H1 (cell line): ENCODE measurements around the gene GSTA3. TPM values are rescaled to one million over a fixed set of nuclear protein-coding genes. Genes with fewer than 3 reads are reported as not detected.
"Not testable (repeated sequence)": the region's sequence is repeated elsewhere in the genome, so short reads cannot be mapped to it uniquely, and the experiment has no call there.

ENCODE experiments used
- CTCF ChIA-PET: fragments of 300-600 bp; sonication (Branson Sonifier 250); formaldehyde crosslinking; loops from one replicate; lab custom pipeline; 2021; ENCODE audit not compliant: partially characterized antibody; lab: Charles Lee
- POLR2A ChIA-PET: fragments of 300-600 bp; sonication (Branson Sonifier 250); formaldehyde crosslinking; loops from one replicate; lab custom pipeline; 2021; ENCODE audit warnings: inconsistent platforms; ENCODE audit not compliant: partially characterized antibody; lab: Charles Lee
- DNase-seq, 2 experiments: peaks; one replicate each; pipeline versions ENCODE4 v3.0.0 to v3.0.0-alpha.2; 2010 to 2022; ENCODE audit warnings: low spot score in 2 of 2, low read depth in 1 of 2, mixed read lengths in 1 of 2
- FAIRE-seq: peaks from 2 replicates; lab custom pipeline; 2011; peaks lifted over from hg19 to GRCh38; lab: Jason Lieb, UNC
- H2AFZ ChIP-seq: 2 replicates; pipeline ENCODE4 v1.8.1; 2012; ENCODE audit warnings: low read length, inconsistent platforms
- H2AK5ac ChIP-seq: 2 replicates; pipeline ENCODE4 v1.6.1; 2013; ENCODE audit warnings: low read depth, low read length
- H2BK120ac ChIP-seq: replicated peaks from 2 replicates; pipeline ENCODE3; 2013; ENCODE audit warnings: low read depth, low read length, inconsistent platforms
- H2BK12ac ChIP-seq: 2 replicates; pipeline ENCODE4 v1.6.1; 2013; ENCODE audit warnings: low read depth, low read length
- H2BK15ac ChIP-seq: 2 replicates; pipeline ENCODE4 v1.6.1; 2013; ENCODE audit warnings: low read length
- H2BK20ac ChIP-seq: 2 replicates; pipeline ENCODE4 v1.6.1; 2013; ENCODE audit warnings: low read length
- H2BK5ac ChIP-seq: 2 replicates; pipeline ENCODE4 v1.6.1; 2013; ENCODE audit warnings: low read depth, low read length
- H3K14ac ChIP-seq: 2 replicates; pipeline ENCODE4 v1.6.1; 2013; ENCODE audit warnings: inconsistent platforms; ENCODE audit not compliant: insufficient read length
- H3K18ac ChIP-seq: 2 replicates; pipeline ENCODE4 v1.6.1; 2013; ENCODE audit warnings: low read length; ENCODE audit errors: extremely low read depth
- H3K23ac ChIP-seq: 2 replicates; pipeline ENCODE4 v1.6.1; 2013; ENCODE audit warnings: inconsistent platforms; ENCODE audit not compliant: insufficient read length
- H3K23me2 ChIP-seq: 2 replicates; pipeline ENCODE4 v1.6.1; 2013; ENCODE audit warnings: low read depth, low read length
- H3K27ac ChIP-seq: 2 replicates; pipeline ENCODE4 v1.6.1; 2011; ENCODE audit warnings: low read depth, low read length, inconsistent platforms
- H3K27me3 ChIP-seq, 4 experiments: replicated peaks in 1 of 4; 1 replicate in 1 of 4; 2 replicates in 3 of 4; pipeline versions ENCODE4 v1.6.1 to v1.8.1; 2011 to 2013; ENCODE audit warnings: low read length in 3 of 4, mild to moderate bottlenecking in 3 of 4, inconsistent platforms in 2 of 4, mixed read lengths in 2 of 4, moderate library complexity in 1 of 4; ENCODE audit not compliant: control insufficient read depth in 3 of 4, insufficient read depth in 3 of 4; ENCODE audit errors: extremely low read depth in 1 of 4
- H3K36me3 ChIP-seq, 4 experiments: 2 replicates each; pipeline versions ENCODE4 v1.6.1 to v1.8.1; 2011 to 2013; ENCODE audit warnings: mild to moderate bottlenecking in 4 of 4, low read length in 3 of 4, moderate library complexity in 2 of 4, control low read depth in 1 of 4, inconsistent platforms in 1 of 4; ENCODE audit not compliant: insufficient read depth in 4 of 4, control insufficient read depth in 2 of 4
- H3K4ac ChIP-seq: replicated peaks from 2 replicates; pipeline ENCODE3; 2013; ENCODE audit warnings: low read length, low read depth, mixed read lengths, inconsistent platforms; ENCODE audit not compliant: insufficient read length
- H3K4me1 ChIP-seq, 4 experiments: replicated peaks in 1 of 4; 1 replicate in 1 of 4; 2 replicates in 3 of 4; pipeline versions ENCODE4 v1.6.1 to v1.8.1; 2011 to 2013; ENCODE audit warnings: low read length in 3 of 4, inconsistent platforms in 2 of 4, mixed read lengths in 1 of 4; ENCODE audit not compliant: insufficient read depth in 4 of 4, control insufficient read depth in 3 of 4
- H3K4me2 ChIP-seq, 2 experiments: 2 replicates each; pipeline versions ENCODE4 v1.6.1 to v1.8.1; 2011 to 2013; ENCODE audit warnings: low read depth in 2 of 2, low read length in 2 of 2, control low read depth in 1 of 2, inconsistent platforms in 1 of 2, mild to moderate bottlenecking in 1 of 2; ENCODE audit not compliant: insufficient read depth in 1 of 2
- H3K4me3 ChIP-seq, 4 experiments: fragments of 200-600, 300-600 bp in 1 of 4; sonication (generic), shearing (Covaris generic), sonication (Bioruptor Twin) in 1 of 4; 2 replicates each; pipeline versions ENCODE4 v1.5.1 to v1.8.1; 2011 to 2016; ENCODE audit warnings: low read length in 4 of 4, low read depth in 3 of 4, control low read depth in 2 of 4, inconsistent platforms in 2 of 4, mild to moderate bottlenecking in 2 of 4, mixed read lengths in 1 of 4, moderate library complexity in 1 of 4; ENCODE audit not compliant: insufficient read depth in 2 of 4; ENCODE audit errors: extremely low read depth in 1 of 4
- H3K56ac ChIP-seq: replicated peaks from 2 replicates; pipeline ENCODE3; 2013; ENCODE audit warnings: low read depth, mild to moderate bottlenecking, mixed read lengths, low read length, inconsistent platforms; ENCODE audit not compliant: insufficient read length
- H3K79me1 ChIP-seq: 2 replicates; pipeline ENCODE4 v1.6.1; 2013; ENCODE audit warnings: low read depth, low read length, control low read depth
- H3K79me2 ChIP-seq, 2 experiments: 2 replicates each; pipeline versions ENCODE4 v1.6.1 to v1.8.1; 2012 to 2013; ENCODE audit warnings: low read length in 2 of 2, mild to moderate bottlenecking in 2 of 2, inconsistent platforms in 1 of 2; ENCODE audit not compliant: insufficient read depth in 2 of 2, control insufficient read depth in 1 of 2
- H3K9ac ChIP-seq, 4 experiments: replicated peaks in 1 of 4; 1 replicate in 1 of 4; 2 replicates in 3 of 4; pipeline versions ENCODE4 v1.6.1 to v1.8.1; 2011 to 2013; ENCODE audit warnings: low read depth in 3 of 4, low read length in 3 of 4, control low read depth in 2 of 4, mild to moderate bottlenecking in 2 of 4, moderate library complexity in 2 of 4, inconsistent platforms in 1 of 4; ENCODE audit errors: extremely low read depth in 1 of 4
- H3K9me3 ChIP-seq, 2 experiments: 2 replicates each; pipeline versions ENCODE4 v1.6.1 to v1.8.1; 2012 to 2013; ENCODE audit warnings: mild to moderate bottlenecking in 2 of 2, moderate library complexity in 2 of 2, control low read depth in 1 of 2, inconsistent platforms in 1 of 2, low read depth in 1 of 2, low read length in 1 of 2, mixed read lengths in 1 of 2; ENCODE audit not compliant: insufficient read depth in 2 of 2
- H4K20me1 ChIP-seq, 2 experiments: replicated peaks in 1 of 2; 2 replicates each; pipeline versions ENCODE3 to v1.8.1; 2011 to 2013; ENCODE audit warnings: inconsistent platforms in 2 of 2, low read length in 2 of 2, mild to moderate bottlenecking in 1 of 2; ENCODE audit not compliant: insufficient read depth in 2 of 2, control insufficient read depth in 1 of 2
- H4K5ac ChIP-seq: 2 replicates; pipeline ENCODE4 v1.6.1; 2013; ENCODE audit warnings: low read length, low read depth, mixed read lengths, inconsistent platforms; ENCODE audit not compliant: insufficient read length
- H4K8ac ChIP-seq: 2 replicates; pipeline ENCODE4 v1.8.0; 2013; ENCODE audit warnings: mild to moderate bottlenecking, moderate library complexity, low read length, inconsistent platforms; ENCODE audit not compliant: insufficient read depth; ENCODE audit errors: extremely low read depth
- H4K91ac ChIP-seq: replicated peaks from 2 replicates; pipeline ENCODE3; 2013; ENCODE audit warnings: low read length, mixed read lengths, inconsistent platforms; ENCODE audit not compliant: insufficient read length
- GTF2F1 ChIP-seq: IDR thresholded peaks from 2 replicates; pipeline ENCODE4 v1.6.1; 2012; ENCODE audit warnings: low read depth, low read length, improper control_type of control experiment, borderline replicate concordance
- WGBS, 2 experiments: shearing (Covaris generic) in 1 of 2; methylation state at CpG; one replicate each; pipeline versions ENCODE4 v1.1.6 to v1.1.7; 2013 to 2015; ENCODE audit warnings: low lambda C conversion rate in 2 of 2, mixed read lengths in 2 of 2, inconsistent platforms in 1 of 2, low coverage in 1 of 2, missing lambda C conversion rate in 1 of 2; ENCODE audit not compliant: insufficient replicate concordance in 2 of 2, insufficient coverage in 1 of 2, insufficient read length in 1 of 2; ENCODE audit errors: extremely low coverage in 1 of 2, missing lambda C conversion rate in 1 of 2; 5-methylcytosine and 5-hydroxymethylcytosine counted together
- polyA plus RNA-seq, 7 experiments: library from polyadenylated mRNA; depleted of rRNA in 3 of 7; stranded (reverse) in 5 of 7; unstranded in 2 of 7; fragments of >200 nt in 5 of 7; fragments of 200-250 nt in 2 of 7; gene quantifications; 1 replicate in 5 of 7; 2 replicates in 1 of 7; 4 replicates in 1 of 7; pipeline versions ENCODE4 v1.2.1 to v1.2.3, GENCODE V29; 2011 to 2013; ENCODE audit warnings: missing spikeins in 2 of 7, mixed read lengths in 2 of 7
- total RNA-seq: library from RNA; stranded (reverse); fragmentation: NEBNext Ultra II Directional; extraction: Animal tissue kit (Norgen Biotek cat#: 25700); gene quantifications from 2 replicates; pipeline ENCODE4 v1.2.1, GENCODE V29; 2021
- TF ChIP-seq, protein P1 (sequence below): IDR thresholded peaks from 2 replicates; pipeline ENCODE4 v1.6.1; 2012; ENCODE audit warnings: low read length, inconsistent platforms

Gene GSTA3
- total and polyA plus RNA-seq, 2 of the 8 experiments (the other 6 are each of a cell fraction or from before 2014, with no cell fraction given), result not detected

DNA sequence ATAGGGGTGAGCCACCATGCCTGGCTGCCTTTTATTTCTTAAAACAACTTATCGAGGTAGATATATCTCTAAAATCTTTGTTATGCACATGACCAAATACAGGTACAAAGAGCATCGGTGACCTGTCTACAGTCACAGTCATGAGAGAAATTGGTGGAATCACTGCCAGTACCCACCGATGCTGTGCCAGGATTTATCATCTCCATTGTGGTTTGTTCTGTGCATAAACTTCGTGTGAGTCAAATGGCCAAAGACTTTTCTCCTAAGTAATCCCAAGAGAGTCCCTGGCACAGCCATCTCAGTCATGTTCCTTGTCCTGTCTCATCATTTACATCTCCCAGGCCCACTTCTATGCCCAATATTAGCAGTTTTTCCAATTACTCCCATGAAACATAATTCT, 9.0 kb downstream of the GSTA3 start (continued):
- TF ChIP-seq, protein P1, sequence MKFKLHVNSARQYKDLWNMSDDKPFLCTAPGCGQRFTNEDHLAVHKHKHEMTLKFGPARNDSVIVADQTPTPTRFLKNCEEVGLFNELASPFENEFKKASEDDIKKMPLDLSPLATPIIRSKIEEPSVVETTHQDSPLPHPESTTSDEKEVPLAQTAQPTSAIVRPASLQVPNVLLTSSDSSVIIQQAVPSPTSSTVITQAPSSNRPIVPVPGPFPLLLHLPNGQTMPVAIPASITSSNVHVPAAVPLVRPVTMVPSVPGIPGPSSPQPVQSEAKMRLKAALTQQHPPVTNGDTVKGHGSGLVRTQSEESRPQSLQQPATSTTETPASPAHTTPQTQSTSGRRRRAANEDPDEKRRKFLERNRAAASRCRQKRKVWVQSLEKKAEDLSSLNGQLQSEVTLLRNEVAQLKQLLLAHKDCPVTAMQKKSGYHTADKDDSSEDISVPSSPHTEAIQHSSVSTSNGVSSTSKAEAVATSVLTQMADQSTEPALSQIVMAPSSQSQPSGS, result no peak
- TF ChIP-seq GTF2F1, result no peak

DNA sequence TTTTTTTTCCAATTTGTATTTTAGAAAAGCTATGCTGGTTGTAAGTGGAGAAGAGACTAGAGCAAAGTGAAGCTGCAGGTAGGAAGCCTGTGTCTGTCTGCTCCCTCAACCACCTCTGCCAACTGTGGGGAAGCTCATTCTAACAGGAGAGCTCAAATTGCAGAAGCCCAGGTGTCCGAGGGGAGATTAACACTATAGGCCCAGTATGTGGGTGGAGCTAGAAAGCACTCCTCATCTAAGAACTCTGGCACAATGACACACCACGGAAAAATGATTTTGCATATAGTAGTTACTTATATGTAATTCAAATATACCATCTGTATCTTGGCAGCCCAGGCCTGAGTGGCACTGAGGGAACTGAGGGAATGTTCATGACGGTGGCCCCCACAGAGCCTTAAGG, 13.7 kb downstream of the GSTA3 start:
- H3K23me2 ChIP-seq, H2BK20ac ChIP-seq, H3K4me1 ChIP-seq, H3K27ac ChIP-seq, H3K18ac ChIP-seq, H3K4me2 ChIP-seq, H2BK5ac ChIP-seq, H2BK15ac ChIP-seq, H2BK12ac ChIP-seq, H4K20me1 ChIP-seq, FAIRE-seq, H2BK120ac ChIP-seq, H2AK5ac ChIP-seq, H3K27me3 ChIP-seq, H3K9ac ChIP-seq, H3K23ac ChIP-seq, H3K14ac ChIP-seq, H3K79me2 ChIP-seq, H3K56ac ChIP-seq, H4K8ac ChIP-seq, DNase-seq, H3K79me1 ChIP-seq, H4K91ac ChIP-seq, H4K5ac ChIP-seq, H3K4ac ChIP-seq, H3K36me3 ChIP-seq, H2AFZ ChIP-seq, H3K4me3 ChIP-seq, H3K9me3 ChIP-seq, POLR2A ChIA-PET: not testable (repeated sequence)
- CTCF ChIA-PET, result interaction anchor here (1.7 kb wide), 1 partner anchor 13 kb away, joined by 5 read pairs; no protein-coding TSS in a partner anchor
- WGBS, 2 experiments, result 70% methylated on average over 3 of the region's 3 CpGs; no CpG with 5 or more reads in 1 of the 2 experiments
